GM18867 (cell line): ENCODE measurements around the gene ATP8A1.
"Not testable (repeated sequence)": the region's sequence is repeated elsewhere in the genome, so short reads cannot be mapped to it uniquely, and the experiment has no call there.

Experiments
- ATAC-seq: cut with Tn5 transposase; IDR thresholded peaks from one replicate; pipeline ENCODE4 v1.9.1; 2021; ENCODE audit warnings: mild to moderate bottlenecking, moderate library complexity; ENCODE audit not compliant: unreplicated experiment

ATP8A1 gene

DNA sequence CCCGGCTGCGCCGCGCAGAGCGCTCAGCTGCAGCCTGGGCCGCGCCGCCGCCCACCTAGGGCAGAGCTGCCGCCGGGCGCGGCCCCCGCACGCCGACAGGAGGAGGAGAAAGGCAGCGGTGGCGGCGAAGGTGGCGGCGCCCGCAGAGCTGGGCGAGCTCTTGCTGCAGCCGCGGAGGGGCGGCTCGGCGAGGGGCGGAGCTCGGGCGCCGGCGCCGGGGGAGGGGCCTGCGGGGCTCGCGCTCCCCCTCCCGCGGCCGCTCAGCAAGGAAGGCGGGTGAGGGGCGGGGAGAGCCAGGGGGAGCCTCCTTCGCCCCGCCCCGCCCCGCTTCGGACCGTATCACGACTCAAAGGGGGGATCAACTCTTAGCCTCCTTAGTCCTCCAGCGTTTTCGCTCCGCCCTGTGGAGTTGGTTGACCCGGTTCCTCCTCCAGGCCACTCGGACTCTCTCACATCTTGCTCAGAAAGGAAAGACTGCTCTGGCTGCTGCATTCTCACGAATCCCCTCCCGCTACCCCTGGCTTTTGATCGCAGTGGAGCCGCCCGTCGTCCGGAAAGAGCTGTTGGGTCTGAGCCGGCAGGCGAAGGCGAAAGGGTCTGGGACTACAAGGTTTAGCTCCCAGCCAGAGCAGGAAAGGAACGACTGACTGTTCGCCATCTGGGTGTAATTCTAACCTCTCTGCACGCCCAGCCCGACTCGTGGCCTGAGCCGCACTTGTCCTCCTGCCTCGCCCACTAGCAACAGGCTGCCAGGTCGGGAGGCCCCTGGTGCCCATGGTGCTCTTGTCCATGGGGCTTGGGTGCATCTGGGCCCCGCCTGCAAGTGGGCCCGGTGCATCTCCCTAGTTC, at the start of gene ATP8A1:
Gene ATP8A1 (minus strand): TSS at position 162 of the 849 bp plus-strand sequence. CDS start 232 bp downstream, outside the sequence.
- ATAC-seq = peak; percentile 76

DNA sequence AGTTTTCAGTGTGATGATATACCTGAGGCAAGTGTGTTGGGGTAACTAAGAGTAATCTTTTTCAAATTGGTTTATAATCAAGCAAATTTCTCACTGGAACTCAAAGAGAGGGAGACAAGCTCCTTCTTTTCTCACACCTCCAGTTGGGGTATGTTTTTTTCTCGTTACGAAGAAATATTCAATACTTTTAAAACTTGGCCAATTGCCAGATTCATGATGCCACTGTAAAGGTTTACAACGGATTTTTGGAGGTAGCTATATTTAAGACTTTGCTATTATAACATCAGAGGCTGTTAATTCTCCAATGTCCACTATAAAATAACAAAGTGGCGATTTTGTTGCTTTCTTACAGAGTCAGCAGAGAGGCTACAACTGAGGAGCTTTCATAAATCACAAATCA, 49.2 kb upstream of the ATP8A1 start:
- no peak for ATAC-seq

DNA sequence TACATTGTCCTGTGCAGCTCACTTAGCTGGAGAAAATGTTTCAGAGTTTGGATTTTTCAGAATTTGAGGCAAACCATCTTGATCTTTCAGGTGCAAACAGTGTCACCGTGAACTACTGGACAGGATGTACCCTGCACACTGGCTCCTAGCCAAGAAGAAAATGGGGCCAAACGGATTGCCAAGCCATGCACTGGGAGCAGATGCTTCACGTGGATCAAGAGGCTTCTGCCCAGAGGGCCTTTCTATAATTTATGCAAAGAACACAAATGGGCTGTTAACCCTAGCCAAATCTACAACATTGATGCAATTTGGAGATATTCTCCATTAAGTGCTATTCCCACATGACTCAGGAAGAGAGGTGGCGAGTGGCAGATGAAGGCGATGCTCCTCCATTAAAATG, 46.9 kb upstream of the ATP8A1 start:
- ATAC-seq = no peak

DNA sequence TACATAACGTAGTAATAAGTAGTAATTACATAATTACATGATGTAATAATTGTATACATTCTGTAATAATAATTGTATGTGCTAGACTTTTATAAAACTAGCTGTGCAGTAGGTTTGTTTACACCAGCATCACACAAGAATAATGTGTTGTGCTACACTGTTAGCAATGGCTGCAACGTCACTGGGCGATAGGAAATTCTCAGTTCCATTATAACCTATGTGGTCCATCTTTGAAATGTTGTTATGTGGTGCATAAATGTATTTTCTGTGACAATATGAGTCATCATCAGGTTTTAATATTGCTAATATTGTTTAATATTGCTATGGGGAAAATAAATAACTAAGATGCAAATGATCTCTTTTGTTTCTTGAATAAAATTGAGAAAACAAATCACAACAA, 46.0 kb upstream of the ATP8A1 start:
- no peak for ATAC-seq

DNA sequence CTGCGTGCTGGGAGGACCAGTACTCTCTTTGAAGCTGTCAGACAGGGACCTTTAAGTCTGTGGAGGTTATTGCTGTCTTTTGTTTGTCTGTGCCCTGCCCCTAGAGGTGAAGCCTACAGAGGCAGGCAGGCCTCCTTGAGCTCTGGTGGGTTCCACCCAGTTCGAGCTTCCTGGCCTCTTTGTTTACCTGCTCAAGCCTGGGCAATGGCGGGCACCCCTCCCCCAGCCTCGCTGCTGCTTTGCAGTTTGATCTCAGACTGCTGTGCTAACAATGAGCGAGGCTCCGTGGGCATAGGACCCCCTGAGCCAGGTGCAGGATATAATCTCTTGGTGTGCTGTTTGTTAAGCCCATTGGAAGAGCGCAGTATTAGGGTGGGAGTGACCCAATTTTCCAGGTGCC, 44.9 kb upstream of the ATP8A1 start:
- not testable (repeated sequence) for ATAC-seq

DNA sequence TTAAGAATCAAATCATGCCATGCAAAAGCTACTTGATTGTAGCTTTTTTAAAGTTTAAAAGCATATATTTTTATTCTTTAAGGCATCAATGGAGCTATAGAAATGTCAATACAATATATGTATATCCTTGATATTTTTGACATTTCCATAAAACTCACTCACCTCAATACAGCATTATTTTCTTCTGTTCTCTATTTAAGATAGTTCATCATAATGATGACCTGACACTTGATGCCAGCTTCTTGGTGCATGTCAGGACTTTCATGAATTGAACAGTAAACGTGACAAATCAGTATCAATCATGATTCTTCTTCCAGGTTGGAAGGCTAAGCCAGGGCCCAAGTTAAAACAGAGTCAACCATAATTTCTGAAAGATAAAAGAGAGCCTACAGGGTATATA, 33.6 kb upstream of the ATP8A1 start:
- no peak for ATAC-seq

DNA sequence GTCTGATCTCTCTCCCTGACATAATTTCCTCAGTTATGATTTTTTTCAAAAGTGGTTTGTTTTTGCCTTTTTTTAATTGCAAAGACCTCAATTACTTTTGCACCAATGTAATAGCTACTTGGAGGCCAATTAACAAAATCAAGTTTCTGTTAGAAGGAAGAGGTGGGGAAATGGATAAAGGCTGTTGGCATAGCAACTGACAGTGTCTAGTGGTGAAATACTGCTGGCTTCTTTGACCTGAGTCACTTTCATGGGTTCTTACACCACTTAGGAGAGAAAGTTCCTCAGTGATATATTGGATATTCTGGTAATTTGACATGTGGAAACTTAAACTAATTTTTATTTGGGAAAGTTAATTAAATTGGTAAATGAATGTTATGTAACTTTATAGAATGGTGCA, 26.5 kb upstream of the ATP8A1 start:
- ATAC-seq = no peak

DNA sequence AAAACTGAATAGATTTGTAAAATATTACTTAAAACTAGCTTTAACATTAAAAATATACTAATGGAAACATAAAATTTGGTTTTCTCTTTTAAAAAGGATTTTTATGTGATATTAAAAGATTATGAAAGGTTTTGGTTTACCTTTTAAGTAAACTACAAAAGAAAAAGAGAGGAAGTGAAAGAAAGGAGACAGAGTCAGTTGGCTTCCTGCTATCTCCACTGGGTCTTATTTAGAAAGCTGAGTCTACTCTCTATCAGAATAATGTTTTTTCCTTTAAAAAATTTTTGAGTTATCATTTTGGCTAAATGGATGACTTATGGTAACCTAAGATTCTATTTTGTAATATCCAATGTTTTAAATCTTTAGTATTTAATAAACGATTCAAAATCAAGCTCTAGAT, 21.6 kb upstream of the ATP8A1 start:
- no peak for ATAC-seq

DNA sequence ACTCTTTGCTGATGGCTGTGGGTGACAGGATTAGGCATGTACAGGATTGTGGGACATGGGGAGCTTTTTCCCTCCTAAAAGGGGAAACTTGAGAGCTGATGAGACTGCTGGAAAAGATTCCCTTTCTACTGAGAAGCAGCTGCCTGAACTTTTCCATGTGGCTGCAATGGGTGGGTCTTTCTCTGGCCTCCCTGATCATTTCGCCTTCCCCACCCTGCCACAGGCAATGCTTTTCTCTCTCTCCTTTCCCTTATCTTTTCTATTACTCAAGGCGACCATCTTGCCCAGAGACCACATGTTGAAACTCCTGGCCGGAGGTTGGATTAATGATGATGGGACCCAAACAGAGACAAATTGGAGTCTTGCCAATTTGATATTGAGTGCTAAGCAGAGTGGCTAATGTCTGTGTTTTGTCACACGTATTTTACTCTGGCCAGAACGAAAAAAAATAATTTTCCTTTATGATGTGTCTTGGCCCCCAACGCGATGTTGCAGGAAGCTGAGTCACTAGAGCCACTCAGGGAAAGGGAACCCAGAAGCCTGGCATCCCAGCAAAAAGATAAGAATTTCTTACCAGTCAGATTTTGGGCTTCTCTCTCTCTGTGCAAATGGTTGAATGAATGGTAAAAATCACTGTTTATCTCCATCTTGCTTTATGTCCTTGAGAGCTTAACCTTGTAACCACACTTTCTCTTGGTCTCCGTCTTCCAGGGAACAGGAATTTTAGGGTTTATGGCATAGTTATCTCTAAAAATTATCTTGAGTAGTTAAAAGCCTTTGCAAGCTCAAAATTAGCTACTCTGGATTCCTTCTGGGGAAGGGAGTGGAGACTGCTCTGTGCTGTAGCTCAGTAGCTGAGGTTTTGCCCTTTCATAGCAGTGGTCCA, 19.4 kb upstream of the ATP8A1 start:
- ATAC-seq = no peak

DNA sequence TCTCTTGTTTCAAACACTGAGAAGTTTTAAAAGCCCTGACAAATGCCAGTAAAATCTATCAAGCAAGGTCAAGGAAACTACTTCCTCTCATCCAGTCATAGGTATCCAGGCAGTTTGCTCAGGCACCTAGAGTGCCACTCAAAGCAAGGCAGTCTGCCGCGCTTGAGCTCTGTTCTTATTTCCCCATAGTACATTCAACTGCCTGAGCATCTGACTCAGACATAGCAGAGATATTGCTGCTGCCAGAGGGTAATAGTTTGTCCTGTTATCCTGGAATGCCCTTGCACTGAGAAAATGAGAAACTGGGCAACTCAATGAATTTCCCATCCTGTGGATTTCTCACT, 16.1 kb upstream of the ATP8A1 start:
- no peak for ATAC-seq

DNA sequence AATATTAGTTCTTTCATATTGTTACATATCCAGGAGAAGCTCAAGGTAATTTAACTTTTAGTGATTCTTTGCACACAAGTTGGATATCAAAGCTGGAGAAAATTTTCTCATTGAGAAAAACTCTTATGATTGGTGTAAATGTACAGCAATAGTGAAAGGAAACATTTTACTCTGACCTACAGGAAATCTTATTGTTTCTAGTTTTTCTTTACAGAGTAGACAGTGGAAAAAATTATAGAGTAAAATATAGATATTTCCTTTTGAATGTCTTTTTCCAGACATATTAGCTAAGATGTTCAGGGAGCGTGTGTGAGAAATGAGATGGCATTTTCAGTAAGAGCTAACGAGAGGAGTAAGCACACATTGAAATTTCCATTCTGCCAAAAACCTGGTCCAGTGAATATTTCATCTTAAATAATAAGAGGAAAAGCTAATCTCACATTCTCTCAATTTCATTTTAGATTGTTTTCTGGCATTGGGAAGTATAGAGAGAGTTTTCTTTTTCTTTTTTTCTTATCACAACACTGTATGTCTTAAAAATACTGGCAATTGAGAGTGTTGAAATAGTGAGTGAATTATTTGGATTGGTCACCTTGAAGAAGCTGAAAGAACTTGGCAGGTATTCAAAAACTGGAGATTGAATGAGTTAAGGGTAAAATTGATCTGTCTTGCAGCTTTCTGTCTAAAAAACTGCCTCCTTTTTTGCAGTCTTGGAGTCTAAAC, 15.6 kb upstream of the ATP8A1 start:
- no peak for ATAC-seq

DNA sequence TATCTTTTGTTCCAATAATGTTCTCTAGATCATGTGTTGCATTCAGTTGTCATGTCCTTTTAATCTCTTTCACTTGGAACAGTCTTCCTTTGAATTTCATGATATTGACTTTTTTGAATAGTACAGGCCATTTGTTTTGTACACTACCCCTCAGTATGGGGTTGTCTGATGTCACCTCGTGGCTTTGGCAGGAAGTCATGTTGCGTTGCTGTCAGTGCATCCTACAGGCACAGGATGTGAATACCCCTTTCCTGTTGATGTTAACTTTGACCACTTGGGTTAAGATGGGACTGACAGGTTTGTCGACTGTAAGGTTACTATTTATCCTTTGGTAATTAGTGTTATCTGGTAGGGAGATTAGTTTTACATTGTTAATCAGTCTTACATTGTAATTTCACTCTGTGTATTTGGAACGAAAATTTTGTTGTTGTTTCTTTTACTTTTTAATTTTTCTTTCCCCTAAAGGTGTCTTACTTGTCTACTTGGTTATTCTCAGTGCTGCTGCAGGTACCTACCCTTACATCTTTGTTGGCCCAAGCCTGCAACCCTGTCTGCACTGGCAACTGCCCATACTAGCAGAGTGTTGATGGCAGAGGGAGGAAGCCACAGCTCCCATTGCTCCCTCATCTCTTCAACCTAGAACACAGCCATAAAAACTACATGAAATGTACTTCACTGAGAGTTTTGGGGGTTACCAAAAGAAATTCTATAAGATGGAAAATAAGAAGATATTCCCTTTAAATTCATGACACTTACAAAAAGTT, 14.7 kb upstream of the ATP8A1 start:
- peak; percentile 73 for ATAC-seq

DNA sequence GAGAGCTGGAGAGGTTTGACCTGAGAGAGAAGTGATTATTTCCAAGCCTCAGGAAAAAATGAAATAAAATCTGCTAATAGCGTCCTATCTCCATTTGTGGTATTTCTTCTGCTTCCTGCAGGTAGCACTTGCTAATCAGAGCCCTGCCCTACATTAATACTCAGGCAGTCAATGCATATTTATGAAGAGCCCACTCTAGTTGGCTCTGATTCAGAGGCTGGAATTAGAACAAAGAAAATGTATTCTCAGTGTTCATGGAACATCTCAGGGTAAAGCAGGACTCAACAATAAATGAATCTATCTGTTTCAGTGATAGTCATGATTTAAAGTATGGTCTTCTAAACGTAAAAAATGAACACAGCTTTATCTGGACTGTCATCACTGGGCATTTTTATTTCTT, 1.4 kb upstream of the ATP8A1 start:
- no peak for ATAC-seq

DNA sequence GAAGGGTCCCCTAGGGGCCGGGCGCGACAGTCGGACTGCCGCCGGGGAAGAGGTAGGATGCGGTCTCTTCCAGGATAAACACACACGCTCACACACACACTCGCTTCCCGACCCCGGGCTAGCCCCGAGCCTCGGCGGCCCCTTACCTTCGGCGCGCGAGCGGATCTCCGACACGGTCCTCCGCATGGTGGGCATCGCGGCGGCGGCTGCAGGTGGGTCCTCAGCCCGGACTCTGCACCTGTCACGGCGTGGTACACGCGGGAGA, 294 bp downstream of the ATP8A1 start:
- no peak for ATAC-seq

DNA sequence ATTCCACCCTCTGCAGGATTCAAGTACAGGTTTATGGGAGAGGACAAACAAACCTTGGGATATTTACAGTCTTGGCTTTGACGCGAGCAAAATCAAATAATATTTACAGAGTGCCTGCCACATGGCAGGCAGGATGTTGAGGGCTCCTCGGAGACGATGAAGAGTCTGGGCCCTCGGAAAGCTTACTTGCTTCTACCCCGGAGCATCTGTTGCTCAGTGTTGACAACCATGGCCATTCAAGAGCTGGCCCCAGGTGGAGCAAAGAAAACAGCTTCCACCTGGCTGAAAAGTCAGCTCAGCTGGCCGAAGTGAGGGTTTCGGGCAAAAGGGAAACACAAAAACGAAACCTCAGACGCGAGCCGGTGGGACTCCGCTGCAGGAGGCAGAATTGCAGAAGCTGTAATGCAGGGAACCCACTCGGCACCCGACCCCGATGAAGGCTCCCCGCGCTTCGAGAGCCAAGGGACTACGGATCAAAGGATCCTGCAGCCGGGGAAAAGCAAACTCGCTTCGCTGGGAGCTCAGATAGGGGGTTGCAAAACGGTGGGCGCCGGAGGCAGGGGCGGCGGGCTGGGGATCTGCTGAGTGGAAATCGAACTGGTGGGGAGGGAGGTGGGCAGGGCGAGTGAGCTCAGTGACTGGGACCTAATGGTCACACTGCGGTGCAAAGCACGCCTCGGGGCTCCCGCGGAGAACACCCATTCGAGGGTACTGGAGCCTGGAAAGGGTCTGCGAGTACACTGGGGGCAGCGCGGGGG, 805 bp downstream of the ATP8A1 start:
- peak; percentile 25 for ATAC-seq

DNA sequence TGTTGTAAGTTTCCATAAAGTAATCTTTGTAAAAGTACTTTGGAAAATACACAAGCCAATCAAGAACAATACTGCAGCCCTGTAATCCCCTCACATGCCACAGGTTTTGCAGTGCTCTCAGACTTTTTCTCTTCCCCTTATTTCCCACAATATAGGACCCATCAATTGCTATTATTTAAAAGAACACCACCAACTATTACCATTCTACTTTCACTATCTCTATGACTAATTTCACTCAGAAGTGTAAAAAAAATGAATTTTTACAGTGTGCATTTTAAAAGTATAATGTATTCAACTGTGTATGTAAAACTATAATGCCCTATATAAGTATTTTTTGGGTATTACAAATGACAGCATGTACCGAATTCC, 1.7 kb downstream of the ATP8A1 start:
- ATAC-seq = no peak

DNA sequence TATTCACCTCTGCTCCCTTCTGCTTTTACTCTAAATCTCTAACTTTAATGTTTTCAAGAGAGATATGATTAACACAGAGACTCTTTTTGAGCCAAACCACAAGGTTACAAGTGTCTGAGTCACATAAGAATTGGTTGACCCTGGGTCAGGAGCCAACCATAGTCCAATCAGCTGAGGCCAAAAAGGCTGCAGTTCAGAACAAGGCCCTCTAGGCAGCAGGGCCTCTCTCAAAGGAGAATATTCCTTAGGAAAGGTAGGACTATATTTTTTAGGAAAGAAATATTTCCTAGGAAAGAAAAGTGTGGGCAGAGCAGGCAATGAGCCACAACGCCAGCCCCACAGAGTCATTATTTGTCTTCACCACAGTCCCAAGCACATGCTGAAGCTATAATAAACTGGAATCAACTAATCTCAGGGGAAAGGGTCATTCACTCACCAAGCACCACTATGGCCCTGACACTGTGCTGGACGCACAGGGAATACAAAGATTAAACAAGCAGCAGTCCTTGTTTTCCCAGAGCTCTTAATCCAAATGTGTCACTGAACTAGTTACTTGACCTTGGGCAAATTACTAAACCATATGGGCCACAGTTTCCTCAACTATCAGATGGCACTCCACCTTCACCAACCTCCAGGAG, 2.2 kb downstream of the ATP8A1 start:
- ATAC-seq = peak; percentile 18

DNA sequence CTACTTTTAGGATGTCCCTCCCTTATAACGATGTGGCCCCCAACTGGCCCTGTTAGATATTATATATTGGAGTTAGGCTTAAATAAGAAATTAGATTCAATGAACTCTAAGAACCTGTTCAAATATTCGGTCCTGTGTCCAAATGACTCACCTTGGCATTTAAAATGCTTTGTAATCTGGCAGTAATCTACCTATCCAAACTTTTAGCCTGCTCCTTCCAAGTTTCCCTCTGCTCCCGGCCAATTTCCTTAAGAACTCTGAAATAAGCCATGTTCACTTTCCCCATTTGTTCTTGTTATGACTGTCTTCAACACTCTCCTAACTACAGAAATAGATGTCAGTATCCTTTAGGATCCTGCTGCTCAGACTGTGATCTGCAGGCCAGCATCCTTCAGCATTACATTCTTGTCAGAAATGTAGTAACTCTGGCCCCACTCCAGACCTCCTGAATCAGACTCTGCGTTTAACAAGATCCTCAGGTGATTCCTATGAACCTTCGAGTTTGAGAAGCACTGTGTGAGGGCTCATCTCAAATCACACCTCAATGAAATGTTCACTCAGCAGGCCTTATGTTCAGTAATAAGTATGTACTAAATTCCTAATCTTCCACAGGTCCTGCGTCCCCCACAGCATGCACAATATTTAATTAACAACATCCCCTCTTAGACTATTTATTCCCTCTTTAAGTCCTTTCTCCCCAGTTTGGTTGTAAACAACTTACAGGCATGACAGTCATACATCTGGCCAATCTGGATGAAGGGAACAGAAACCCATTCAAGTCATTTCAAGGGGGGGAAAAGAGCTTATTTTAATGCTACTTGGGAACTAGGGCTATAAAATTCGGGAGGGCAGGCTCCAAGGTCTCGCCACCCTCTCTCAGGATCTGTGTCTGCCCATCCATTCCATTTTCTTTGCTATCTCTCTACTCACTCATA, 3.0 kb downstream of the ATP8A1 start:
- no peak for ATAC-seq
